ENCODE data around the gene ERN1.

Gene ERN1

GRCh38 chr17:63996430-63997182 lies 133.3 kb downstream of the ERN1 start:
- H3K27ac ChIP-seq (ENCODE audit: extremely low read depth, low read depth, low read length), result no peak overlapping the region
- ChIA-PET POLR2A (no interaction called here), CTCF (interaction anchor here (0.5 kb wide), 1 partner anchor 104 kb away, joined by 3 read pairs; no protein-coding TSS in a partner anchor)
- no peaks in the 10 kb centered on the region for H3K4me1 ChIP-seq (ENCODE audit: control insufficient read depth, insufficient read depth, low read length)
- H3K4me3 ChIP-seq (ENCODE audit: low read depth, low read length), result no peak overlapping the region
- TF ChIP-seq PRDM10 (tag by site-specific recombination; IDR thresholded peaks at IDR 0.05), result no peak
- TF ChIP-seq ZNF398 (tag by site-specific recombination; IDR thresholded peaks at IDR 0.05), result no peak
- no peak for TF ChIP-seq ZNF280C (tag by site-specific recombination; IDR thresholded peaks at IDR 0.05)
- TF ChIP-seq ZFP3 (tag by site-specific recombination; IDR thresholded peaks at IDR 0.05; ENCODE audit: low read depth), result no peak
- TF ChIP-seq ZNF529 (tag by site-specific recombination; IDR thresholded peaks at IDR 0.05; ENCODE audit: insufficient replicate concordance), result no peak
- no peak for TF ChIP-seq ZNF157 (tag by site-specific recombination; IDR thresholded peaks at IDR 0.05)
- TF ChIP-seq ZNF112 (tag by site-specific recombination; IDR thresholded peaks at IDR 0.05), result no peak
- no peak for TF ChIP-seq ZNF114 (tag by site-specific recombination; IDR thresholded peaks at IDR 0.05)
- no peak for TF ChIP-seq GLIS2 (tag by site-specific recombination; IDR thresholded peaks at IDR 0.05)
- H3K36me3 ChIP-seq (ENCODE audit: control insufficient read depth in 2 of 2, insufficient read depth in 1 of 2, low read length in 2 of 2), result no peaks in the 10 kb centered on the region
- no peaks in the 10 kb centered on the region for H3K9me3 ChIP-seq (ENCODE audit: control insufficient read depth, insufficient read depth, low read depth, low read length)

GRCh38 chr17:63995626-63996025 lies 134.3 kb downstream of the ERN1 start:
- Histone ChIP-seq H3K4me3 (ENCODE audit: low read depth, low read length) (no peak overlapping the region), H3K36me3 (ENCODE audit: control insufficient read depth in 2 of 2, insufficient read depth in 1 of 2, low read length in 2 of 2) (no peaks in the 10 kb centered on the region), H3K9me3 (ENCODE audit: control insufficient read depth, insufficient read depth, low read depth, low read length) (no peaks in the 10 kb centered on the region), H3K27ac (ENCODE audit: extremely low read depth, low read depth, low read length) (no peak overlapping the region), H3K4me1 (ENCODE audit: control insufficient read depth, insufficient read depth, low read length) (no peaks in the 10 kb centered on the region)
- TF ChIP-seq ZNF169 (tag by site-specific recombination; IDR thresholded peaks at IDR 0.05) (no peak), PRDM2 (tag by site-specific recombination; IDR thresholded peaks at IDR 0.05; ENCODE audit: borderline replicate concordance) (no peak), ZNF140 (tag by site-specific recombination; IDR thresholded peaks at IDR 0.05) (no peak), TRIM28 (IDR thresholded peaks at IDR 0.05; ENCODE audit: borderline replicate concordance, low read length) (no peak), ZNF214 (tag by site-specific recombination; IDR thresholded peaks at IDR 0.05; ENCODE audit: borderline replicate concordance) (no peak), ZNF155 (tag by site-specific recombination; IDR thresholded peaks at IDR 0.05) (no peak), OVOL3 (tag by site-specific recombination; IDR thresholded peaks at IDR 0.05) (no peak), ZNF302 (tag by site-specific recombination; IDR thresholded peaks at IDR 0.05; ENCODE audit: low read depth) (no peak)
- ChIA-PET CTCF (interaction anchor here (0.7 kb wide), 1 partner anchor 30 kb away, joined by 3 read pairs; no protein-coding TSS in a partner anchor), POLR2A (no interaction called here)

Data from HEK293 (cell line).